HG02973 (cell line): Measurements from ENCODE around the gene SLC22A12.
"Not testable (repeated sequence)": the region's sequence is repeated elsewhere in the genome, so short reads cannot be mapped to it uniquely, and the experiment has no call there.

Source experiments
- ATAC-seq: cut with Tn5 transposase; IDR thresholded peaks from one replicate; pipeline ENCODE4 v1.9.1; 2021; ENCODE audit warnings: moderate library complexity; ENCODE audit not compliant: unreplicated experiment

SLC22A12 gene

GRCh38 chr11:64590763-64591221, at the start of gene SLC22A12:
Gene SLC22A12, plus strand, starts transcription at chr11:64591220. Its CDS starts 337 bp downstream, at chr11:64591557.
- no peak for ATAC-seq

DNA sequence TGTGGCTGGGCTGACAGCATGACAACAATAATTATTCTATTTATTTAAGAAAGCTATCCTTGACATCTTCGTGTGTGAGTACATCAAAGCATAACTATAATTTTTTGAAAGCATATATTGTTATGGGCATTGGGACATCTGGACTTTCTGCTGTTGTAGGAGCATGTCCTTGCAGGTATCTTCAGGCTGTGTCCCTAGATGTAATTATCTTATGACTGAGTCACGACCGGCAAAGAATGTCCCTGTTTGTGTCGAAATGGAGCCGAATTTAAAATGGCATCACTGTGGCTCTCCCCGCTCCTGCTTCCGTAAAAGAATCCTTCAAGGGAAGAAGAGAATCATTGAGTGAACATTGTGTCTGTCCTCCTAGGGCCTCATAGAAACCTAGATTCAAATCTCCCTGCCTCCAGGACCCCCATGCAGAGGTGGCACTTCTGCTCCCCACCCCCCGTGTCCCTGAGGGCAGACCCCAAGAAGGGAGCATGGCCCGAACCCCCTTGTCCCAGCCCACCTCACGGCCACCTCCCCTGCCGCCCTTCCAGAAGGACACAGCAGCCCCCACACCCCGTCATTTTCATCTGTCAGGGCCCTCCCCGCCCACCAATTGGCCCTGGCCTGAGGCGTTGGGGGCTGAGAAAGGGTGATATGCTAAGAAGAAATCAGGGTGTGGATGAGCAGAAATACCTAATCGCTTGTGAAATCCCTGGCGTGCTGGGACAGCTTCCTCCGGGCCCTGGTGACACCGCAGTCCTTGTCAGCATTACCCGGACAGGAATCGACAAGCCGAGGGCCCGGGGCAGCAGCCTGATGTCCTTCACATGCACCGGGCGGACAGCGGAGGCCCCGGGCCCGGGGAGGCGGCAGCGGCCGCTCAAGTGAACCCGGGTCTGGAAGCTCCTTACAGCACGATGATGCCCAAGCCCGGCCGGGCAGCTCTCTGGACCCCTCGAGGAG, 48.6 kb upstream of the SLC22A12 start:
- ATAC-seq, result no peak

- ATAC-seq, result no peak
These were observed 47.2 kb upstream of the SLC22A12 start for GRCh38 chr11:64543818-64544217.

DNA sequence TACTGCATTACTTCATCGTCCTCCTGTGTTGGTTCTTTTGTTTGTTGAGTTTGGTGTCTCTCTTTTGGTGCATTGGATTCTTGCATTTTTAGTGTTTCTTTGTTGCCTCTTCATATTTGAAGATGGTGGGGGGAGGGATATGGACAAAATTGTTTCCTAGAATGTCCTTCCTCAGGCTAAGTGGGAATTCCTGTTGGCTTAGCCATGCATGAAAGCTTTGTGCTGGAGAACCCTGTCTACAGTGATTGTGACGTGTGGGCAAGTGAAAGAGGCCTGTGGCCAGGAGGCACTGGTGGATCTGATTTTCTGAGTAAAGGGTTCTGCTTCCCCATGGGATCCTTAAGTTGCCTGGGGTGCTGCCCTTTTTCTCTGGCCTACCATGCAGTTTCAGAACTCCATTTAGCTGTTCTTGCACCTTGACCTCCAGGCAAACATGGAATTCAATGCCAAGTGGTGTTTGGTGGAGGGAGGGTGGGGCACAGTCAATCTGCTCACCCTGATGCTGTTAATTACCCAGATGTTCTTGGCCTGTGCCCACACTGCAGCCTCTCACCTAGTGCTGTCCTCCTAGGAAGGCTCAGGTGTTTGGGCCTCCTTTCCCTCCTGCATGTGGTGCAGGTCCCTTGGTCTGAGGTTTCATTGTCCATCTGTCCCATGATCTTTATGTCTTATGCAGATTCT, 46.3 kb upstream of the SLC22A12 start:
- ATAC-seq, result no peak

DNA sequence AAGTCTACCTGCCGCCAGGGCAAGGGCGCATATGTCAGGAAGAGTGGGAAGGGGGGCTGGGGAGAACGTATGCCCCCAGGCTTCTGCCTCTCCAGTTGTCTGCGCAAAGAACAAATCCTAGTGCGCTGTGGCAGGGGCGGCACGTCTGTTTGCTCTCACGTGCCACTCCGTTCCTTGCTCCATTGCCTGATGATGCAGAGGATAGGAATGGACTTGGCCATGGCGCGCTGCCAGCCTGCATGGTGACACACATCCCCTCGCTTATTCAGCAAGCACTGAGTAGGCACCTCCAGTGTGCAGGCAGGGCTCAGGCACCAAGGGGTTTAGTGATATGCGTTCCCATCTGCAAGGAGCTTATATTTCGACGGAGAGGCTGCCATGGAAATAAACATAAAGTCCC, 45.4 kb upstream of the SLC22A12 start:
- ATAC-seq, result no peak

DNA sequence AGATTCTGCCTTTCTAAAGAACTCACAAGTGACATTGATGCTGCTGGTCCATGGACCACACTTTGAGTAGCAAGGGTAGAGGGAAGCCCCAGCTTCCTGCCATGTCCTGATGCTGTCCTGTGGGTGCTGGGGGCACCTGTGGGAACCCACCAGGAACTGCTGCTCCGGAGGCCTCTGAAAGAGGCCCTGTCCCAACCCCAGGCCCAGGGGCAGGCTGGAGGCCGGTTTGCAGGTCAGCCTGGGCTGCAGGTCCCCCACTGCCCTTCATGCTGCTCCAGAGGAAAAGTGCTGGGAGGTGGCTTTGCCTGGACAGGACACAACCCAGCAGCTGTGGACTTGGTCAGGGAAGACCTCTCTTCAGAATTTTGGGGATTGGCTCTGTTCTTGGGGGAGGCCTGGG, 44.8 kb upstream of the SLC22A12 start:
- no peak for ATAC-seq

- ATAC-seq, result no peak
These were observed 44.4 kb upstream of the SLC22A12 start for GRCh38 chr11:64546600-64546999.

DNA sequence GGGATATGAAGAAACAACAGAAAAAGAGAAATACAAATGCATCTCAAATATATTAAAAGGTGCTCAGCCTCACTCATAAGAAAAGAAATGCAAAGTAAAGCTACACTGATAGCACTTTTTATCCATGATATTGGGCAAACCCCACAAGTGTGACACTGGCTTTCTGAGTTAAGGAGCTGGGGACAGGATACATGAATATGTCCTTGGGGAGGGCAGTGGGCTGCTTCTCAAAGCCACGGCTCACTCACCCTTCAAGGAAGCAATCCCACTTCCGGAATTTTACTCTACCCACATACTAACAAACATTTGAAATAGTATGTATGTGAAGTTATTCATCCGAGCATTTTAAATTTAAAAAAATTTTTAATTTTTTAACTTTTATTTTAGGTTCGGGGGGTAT, 41.1 kb upstream of the SLC22A12 start:
- ATAC-seq, result no peak

DNA sequence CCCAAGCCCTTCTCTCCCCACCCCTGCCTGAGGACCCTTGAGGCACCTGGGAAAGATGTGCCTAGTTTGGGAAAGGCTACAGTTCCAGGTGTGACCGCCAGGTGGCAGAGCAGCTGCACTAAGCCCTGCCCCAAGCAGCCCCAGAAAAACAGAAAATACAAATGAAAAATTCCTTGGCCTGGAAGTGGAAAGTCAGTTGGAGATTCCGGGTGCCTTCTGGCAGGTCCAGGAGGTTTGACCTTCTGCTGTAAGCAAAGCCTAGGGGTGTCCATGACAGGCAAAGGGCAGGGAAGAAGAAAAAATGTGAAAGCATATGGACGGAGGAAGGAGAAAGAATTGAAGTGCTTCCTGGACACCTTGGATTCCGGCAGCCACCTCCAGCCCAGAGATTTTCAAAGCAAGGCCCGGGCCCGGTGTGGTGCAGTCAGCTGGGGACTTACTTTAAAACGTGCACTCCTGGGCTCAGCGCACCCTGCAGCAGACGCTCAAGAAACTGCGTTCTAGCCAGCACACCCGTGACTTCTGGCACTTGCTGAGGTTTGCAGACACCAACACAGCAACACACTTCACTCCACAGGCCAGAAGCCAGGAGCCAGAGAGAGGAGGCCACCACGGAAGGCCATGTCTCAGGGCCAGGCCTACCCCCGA, 37.3 kb upstream of the SLC22A12 start:
- ATAC-seq, result no peak

DNA sequence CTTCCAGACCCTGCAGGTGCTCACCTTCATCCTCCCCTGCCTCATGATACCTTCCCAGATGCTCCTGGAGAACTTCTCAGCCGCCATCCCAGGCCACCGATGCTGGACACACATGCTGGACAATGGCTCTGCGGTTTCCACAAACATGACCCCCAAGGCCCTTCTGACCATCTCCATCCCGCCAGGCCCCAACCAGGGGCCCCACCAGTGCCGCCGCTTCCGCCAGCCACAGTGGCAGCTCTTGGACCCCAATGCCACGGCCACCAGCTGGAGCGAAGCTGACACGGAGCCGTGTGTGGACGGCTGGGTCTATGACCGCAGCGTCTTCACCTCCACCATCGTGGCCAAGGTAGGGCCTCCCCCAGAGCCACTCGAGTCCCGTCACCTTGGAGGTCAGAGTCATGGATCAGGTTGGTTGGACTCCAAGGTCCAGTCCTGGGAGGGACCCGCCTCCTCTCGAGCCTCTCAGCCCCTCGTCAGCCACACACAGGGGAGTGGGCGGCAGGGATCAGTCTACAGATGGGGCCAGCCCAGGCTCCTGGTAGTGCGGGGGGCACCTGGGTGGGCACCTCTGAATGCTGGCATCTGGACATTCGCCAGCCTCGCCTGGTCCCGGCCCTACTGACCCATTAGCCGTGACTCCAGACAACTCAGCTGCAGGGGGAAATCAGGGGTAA, 34.8 kb upstream of the SLC22A12 start:
- no peak for ATAC-seq

DNA sequence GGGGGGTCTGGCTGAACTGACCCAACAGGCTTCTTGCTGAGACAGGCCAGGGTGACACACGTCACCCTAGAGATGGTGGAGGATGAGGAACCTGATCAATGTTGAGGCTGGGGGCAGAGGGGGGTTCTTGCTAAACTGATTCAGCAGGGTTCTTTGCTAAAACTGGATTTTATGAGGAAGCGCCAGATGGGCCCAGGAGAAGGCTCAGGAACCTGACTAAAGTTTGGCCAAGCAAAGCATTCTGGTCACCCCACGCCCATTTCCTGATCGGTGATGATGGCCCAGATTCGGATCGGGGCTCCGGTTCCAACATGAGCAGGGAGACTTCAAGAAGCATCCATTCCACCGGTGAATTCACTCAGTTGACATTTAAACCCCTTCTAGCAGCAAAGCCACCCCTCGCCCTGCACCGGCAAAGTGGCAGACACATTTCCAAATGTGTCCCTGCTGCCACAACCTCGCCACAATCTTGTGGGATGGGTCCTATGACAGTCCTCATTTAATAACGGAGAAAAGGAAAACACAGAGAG, 34.2 kb upstream of the SLC22A12 start:
- ATAC-seq, result no peak

GRCh38 chr11:64558065-64558745, 32.8 kb upstream of the SLC22A12 start:
- no peak for ATAC-seq

DNA sequence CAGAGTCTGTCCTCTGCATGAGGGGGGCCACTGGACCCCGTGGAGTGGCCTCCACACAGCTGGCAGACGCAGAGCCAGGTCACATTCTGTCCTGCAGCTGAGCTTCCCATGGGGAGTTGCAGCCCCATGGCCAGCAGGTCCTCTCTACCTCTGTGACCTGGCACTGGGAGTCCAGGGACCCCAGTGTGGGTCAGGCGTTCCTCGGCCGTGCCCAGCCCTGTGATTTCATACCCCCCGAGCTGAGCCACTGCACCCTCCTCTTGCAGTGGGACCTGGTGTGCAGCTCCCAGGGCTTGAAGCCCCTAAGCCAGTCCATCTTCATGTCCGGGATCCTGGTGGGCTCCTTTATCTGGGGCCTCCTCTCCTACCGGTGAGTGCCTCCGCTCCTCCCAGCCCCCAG, 32.2 kb upstream of the SLC22A12 start:
- ATAC-seq, result no peak

- no peak for ATAC-seq
These were observed 31.5 kb upstream of the SLC22A12 start for GRCh38 chr11:64559351-64560138.

DNA sequence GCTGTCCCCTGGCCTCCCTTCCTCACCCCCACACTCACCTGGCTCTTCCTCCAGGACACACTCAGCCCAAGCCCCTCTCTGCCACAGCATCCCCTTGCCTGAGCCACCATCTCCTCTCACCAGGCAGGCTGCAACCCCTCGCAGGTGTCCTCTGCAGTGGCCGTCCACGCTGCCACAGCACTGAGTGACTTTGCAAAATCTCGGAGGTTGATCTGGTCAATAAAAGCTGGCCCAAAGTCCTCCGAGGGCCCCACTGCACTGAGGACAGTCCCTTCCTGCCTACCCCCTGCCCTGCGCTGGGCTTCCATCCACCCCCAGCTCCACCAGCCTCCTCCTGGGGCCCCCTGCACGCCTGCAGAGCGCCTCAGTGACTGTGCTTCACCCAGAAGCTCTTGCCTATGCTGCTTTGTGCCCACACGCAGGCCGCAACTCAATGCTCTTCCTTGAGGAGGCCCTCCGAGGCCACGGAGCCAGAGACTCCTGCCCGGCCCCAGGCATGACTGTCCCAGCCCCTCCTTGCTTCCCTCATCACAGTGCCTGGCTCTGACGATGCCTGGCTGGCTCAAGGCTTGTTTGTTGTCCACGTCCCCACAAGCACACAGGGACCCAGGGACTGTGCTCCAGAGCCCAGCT, 30.8 kb upstream of the SLC22A12 start:
- no peak for ATAC-seq

DNA sequence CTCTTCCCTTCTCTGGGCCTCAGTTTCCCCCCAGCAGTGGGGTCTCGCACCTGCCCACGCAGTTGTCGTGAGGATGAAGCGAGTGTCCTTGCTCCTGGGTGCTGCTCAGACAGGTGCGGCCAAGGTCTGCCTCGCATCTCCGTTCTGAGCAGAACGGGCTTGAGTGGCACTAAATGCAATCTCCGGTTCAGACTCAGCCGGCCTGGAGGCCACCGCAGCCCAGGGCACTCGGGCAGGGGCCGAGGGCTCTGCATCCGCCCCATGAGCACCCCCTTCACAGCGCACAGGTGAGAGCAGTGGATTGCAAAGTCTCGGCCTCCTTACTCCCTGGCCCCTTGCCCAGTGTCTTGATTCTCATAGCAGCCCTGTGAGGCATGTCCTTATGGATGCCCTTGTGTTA, 30.1 kb upstream of the SLC22A12 start:
- no peak for ATAC-seq

GRCh38 chr11:64561429-64561828, 29.6 kb upstream of the SLC22A12 start:
- ATAC-seq, result not testable (repeated sequence)

DNA sequence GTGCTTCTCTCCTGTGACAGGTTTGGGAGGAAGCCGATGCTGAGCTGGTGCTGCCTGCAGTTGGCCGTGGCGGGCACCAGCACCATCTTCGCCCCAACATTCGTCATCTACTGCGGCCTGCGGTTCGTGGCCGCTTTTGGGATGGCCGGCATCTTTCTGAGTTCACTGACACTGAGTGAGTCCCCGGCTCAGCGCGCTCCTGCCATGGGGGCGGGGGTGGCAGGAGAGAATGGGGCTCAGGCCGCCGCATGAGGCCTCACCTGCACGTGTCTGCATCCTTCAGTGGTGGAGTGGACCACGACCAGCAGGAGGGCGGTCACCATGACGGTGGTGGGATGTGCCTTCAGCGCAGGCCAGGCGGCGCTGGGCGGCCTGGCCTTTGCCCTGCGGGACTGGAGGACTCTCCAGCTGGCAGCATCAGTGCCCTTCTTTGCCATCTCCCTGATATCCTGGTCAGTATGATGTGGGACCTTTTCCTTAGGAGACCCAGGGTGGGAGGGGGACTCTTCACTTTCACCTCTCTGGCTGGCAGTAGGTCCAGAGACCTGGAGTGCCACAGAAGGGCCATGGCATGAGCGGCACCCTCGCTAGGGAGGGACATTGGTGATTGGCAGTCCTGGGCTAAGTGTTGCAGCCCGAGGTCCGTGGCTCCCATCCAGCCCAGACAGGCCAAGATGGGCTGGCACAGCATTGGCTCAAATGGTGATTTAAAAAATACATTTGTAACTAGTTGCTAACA, 28.9 kb upstream of the SLC22A12 start:
- ATAC-seq, result no peak
